ENCODE data around the gene UBQLN4.

The UBQLN4 gene

GRCh38 chr1:156081180-156081916 lies 27.8 kb upstream of the UBQLN4 start:
- TF ChIP-seq CTCF (IDR thresholded peaks at IDR 0.05; ENCODE audit: extremely low read depth, insufficient read depth, missing control alignments): no peak
- DNase-seq (ENCODE audit: low spot score): peak; percentile 44

DNA sequence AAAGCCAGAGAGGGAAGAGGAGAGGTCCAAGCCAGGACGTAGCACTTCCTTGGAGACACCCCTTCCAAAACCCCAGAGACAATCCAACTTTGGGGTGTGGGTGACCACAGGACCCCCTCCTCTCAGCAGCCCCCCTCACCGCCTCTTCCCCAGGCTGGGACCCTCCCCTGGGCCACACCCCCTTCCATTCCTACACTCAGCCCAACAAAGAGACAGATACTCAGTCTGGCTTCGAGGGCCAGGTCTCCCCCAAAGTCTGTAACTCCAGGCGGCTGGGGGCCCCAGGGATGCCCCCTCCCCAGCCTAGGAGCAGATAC lies 27.2 kb upstream of the UBQLN4 start:
- no peak for TF ChIP-seq CTCF (IDR thresholded peaks at IDR 0.05; ENCODE audit: extremely low read depth, insufficient read depth, missing control alignments)
- DNase-seq (ENCODE audit: low spot score): no peak
- in situ Hi-C loops (cut with MboI; ENCODE audit: low pct_unique_long_range_greater_than_20kb, low sequenced_read_pairs, unreplicated experiment): no loop called here

More at GRCh38 chr1:156081180-156081916, 27.8 kb upstream of the UBQLN4 start:
- in situ Hi-C loops (cut with MboI; ENCODE audit: low pct_unique_long_range_greater_than_20kb, low sequenced_read_pairs, unreplicated experiment): no loop called here

DNA sequence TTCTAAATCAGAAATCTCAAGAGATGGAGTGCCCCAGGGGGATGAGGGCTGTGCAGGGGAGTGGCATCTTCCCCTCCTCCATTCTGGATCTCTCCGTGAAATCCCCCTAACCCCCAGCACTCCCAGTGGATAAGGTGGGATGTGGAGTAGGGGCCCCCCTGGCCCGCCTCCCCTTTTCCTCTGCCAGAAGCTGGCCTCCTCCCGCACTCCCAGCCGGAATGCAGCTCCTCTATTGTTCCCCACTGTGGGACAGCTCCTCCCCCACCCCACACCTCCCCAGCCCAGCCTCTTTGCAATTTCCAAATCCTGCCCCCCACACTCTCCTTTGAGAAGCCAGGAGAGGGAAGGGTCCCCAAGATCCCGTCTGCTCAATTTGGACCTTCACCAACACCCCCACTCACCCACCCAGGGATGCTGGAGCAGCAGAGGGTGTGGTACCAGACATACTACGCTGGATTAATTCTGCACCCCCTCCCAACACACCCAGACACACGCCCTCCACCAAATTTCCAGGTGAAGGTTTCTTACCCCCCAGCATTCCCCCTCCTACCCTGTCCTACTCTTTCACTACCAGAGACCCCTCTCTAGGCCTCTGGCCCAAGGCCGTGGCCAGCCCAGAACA lies 26.8 kb upstream of the UBQLN4 start:
- no peak for DNase-seq (ENCODE audit: low spot score)
- in situ Hi-C loops (cut with MboI; ENCODE audit: low pct_unique_long_range_greater_than_20kb, low sequenced_read_pairs, unreplicated experiment): no loop called here
- no peak for TF ChIP-seq CTCF (IDR thresholded peaks at IDR 0.05; ENCODE audit: extremely low read depth, insufficient read depth, missing control alignments)

- no peak for TF ChIP-seq CTCF (IDR thresholded peaks at IDR 0.05; ENCODE audit: extremely low read depth, insufficient read depth, missing control alignments)
- DNase-seq (ENCODE audit: low spot score): no peak
- in situ Hi-C loops (cut with MboI; ENCODE audit: low pct_unique_long_range_greater_than_20kb, low sequenced_read_pairs, unreplicated experiment): no loop called here
Observed at GRCh38 chr1:156079762-156080161, 26.2 kb upstream of the UBQLN4 start.

GRCh38 chr1:156078728-156079127 lies 25.1 kb upstream of the UBQLN4 start:
- no peak for TF ChIP-seq CTCF (IDR thresholded peaks at IDR 0.05; ENCODE audit: extremely low read depth, insufficient read depth, missing control alignments)
- DNase-seq (ENCODE audit: low spot score): no peak
- in situ Hi-C loops (cut with MboI; ENCODE audit: low pct_unique_long_range_greater_than_20kb, low sequenced_read_pairs, unreplicated experiment): no loop called here

- no peak for TF ChIP-seq CTCF (IDR thresholded peaks at IDR 0.05; ENCODE audit: extremely low read depth, insufficient read depth, missing control alignments)
- in situ Hi-C loops (cut with MboI; ENCODE audit: low pct_unique_long_range_greater_than_20kb, low sequenced_read_pairs, unreplicated experiment): no loop called here
- no peak for DNase-seq (ENCODE audit: low spot score)
Observed at GRCh38 chr1:156077430-156077760, 23.8 kb upstream of the UBQLN4 start.
